Measurements from ENCODE around the gene NFIB.

NFIB gene

DNA sequence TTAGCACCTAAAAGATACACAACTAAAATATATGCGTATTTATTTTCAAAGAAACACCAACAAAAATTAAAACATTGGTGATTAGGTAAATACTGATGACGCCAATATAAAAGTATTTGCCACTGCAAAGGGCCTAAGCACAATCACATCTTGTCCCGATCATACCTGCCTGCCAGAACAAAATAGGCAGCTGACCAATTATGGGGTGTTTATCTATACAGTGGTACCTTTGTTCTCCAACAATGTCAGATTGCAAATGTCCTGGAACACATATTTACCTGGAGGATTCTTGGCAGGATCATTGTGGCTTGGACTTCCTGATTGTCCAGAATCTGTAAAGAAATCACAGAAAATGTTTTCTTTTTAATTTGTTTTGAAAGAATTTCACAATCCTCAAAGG, 134.5 kb downstream of the NFIB start:
- DNase-seq, result no peak

DNA sequence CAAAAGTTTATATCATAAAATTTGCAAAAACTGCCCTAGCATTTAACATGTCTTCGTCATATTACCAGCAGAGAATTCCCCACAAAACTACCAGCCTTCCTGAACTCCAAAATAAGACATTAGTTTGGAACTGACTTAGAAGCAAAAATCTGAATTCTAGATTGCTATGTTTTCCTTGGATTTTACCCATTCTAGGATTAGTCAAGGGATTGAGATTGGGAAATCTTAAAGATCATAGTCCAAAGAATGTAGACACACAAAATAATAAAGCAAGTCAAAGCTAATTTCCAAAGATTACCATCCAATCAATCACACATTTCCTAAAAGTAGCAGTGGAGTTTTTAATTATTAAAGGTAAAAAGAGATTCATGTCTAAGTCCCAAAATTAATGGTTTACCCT, 138.2 kb downstream of the NFIB start:
- DNase-seq, result no peak

- DNase-seq, result no peak
Observed at GRCh38 chr9:14173713-14174112, 140.2 kb downstream of the NFIB start.

DNA sequence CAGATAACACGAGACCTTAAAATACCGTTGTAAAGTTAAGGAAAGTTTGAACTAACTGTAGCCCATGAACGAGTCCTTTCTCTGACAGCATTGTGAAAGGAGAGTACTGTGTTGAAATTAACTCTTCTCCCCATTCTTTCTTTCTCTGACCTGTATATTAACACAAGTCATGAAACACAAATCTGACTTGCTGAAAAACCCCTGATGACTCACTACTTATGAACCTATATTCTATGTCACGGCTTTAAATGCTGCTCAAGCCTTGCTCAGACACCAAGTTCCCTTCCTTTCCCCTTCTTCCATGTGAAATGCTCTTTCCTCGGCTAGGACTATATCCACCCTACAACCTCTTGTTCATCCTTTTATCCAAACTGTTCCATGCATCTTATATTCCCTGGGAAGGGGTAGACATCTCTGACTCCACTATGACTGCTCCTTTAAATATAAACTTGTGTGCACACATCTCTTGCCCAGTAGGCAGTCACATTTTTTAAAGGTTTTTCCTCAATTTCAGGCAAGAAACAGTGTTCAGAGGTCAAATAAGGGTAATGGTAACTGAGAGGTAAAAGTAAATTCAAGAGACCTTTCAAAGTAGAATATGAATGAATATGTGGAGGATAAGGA, 142.9 kb downstream of the NFIB start:
- no peak for DNase-seq

DNA sequence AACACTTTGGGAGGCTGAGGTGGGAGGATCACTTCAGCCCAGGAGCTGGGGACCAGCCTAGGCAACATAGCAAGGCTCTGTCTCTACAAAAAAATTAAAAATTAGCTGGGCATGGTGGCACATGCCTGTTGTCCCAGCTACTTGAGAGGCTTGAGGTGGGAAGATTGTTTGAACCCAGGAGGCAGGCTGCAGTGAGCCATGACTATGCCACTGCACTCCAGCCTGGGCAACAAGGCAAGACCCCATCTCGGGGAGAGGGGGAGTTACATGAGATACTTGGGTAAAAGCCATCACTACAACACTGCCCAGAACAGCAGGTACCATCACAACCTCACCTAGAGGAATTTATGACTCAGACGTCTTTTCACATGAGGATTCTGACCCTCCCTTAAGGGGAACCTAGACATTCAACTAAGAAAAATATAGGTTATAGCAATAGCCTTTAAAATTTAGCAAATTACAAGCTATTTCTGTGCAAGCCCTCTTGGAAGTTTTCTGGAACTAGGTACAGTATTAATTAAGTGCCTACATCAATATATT, 143.5 kb downstream of the NFIB start:
- no peak for DNase-seq

GRCh38 chr9:14168381-14168780, 145.6 kb downstream of the NFIB start:
- no peak for DNase-seq

DNA sequence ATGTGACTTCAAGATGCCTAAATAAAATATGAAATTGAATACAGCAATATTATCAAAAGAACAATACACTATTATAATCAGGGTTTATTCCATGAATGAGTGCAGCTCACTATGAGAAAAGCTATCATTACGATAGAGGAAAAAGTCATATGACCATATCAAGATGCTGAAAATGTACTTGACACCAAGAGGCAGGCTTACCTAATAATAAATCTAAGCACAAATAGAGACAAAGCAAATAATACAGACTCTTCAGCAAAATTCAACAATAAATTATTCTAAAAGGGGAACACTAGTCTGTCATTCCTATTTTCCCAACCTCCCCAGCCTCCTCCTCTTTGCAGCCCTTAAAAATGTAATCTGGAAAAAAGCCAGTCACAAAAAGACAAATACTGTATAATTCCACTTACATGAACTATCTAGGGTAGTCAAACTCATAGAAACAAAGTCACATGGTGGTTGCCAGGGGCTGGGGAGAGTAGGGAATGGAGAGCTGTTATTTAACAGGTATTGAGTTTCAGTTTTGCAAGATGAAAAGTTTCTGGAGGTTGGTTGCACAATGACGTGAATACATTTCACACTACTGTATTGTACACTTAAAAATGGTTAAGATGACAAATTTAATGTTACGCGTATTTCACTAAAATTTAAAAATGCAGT, 148.4 kb downstream of the NFIB start:
- DNase-seq, result no peak

DNA sequence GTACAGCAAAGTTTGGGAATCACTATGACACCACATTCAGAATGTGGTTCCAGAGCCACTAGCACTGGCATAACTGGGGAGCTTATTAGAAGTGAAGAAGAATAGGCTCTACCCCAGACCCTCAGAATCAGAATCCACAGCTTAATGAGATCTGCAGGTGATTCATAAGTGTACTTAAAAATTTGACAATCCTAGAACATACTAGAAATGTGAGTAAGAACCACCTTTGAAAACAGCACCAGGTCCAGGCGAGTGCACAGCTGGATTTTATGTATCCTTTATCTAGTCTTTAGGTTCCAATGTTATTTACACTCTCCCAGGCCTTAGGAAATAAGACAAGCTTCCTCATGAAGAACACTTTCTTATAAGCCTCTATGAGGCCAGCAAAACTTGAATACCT, 149.0 kb downstream of the NFIB start:
- no peak for DNase-seq

DNA sequence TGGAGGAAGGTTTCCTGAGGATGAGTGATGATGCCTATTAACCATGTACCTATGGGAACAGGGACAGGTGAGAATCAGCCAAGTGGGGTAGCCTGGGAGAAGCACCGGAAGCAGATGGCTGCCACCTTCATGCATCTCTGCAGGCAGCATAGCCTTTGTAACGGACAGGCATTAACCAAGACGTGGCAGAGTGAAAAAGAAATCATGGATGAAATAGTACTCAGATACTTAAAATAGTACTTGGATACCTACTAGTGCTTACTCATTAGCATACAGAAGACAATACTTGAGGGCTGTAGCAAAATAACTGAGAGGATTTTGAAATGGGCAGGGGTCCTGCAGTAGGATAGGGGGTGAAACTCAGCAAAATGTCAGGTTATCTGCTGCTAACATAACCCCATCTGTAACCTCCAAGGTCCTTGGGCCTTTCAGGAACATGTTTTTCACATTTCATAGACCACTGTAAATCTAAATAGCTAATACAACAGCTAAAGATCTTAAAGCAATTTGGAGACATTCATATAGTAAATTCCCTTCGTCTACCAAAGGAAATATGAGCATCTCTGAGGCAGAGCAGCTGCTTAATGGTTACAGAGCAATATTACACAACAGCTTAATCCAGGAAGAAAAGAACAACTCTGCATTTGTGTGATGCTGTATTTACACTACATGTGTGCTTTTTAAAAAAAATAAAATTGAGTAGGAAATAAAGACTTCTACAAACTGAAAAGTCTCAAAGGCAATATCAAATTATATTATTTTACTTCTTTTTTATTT, 154.3 kb downstream of the NFIB start:
- no peak for DNase-seq

DNA sequence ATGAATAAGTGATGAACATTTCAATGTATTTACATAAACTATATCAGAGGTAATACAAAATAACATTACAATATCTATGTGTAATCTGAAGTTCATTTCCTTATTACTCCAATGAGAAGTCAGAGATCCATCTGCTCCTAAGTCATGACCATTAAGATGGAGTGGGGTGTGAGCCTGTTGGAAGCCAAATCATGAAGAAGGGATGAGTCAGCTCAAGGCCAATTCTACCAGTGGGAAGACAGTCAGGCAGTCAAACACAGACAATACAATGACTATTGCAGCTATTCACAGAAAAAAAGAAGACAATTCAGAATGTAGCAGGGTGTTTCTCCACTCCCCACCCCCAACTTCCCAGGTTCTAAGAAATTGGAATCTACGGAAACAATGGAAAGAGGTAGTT, 155.0 kb downstream of the NFIB start:
- no peak for DNase-seq

- DNase-seq, result no peak
Observed at GRCh38 chr9:14158136-14158813, 155.7 kb downstream of the NFIB start.

DNA sequence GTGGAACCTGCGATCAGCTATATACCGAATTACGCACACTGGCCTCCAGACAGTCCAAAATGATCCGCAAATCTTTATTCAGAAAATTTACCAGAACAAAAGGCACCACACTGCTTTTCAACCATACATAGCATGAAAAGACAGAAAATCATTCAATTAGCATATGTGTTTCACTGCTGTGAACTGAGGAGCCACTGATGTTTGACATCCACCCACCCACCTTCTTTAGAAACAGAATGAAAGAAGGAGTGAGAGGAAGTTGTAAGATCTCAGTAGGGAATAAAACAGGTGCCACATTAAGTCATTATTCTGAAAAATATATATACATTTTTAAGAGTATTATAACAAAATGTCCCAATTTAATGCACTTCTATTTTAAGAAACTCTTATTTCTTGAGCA, 156.8 kb downstream of the NFIB start:
- DNase-seq, result no peak

DNA sequence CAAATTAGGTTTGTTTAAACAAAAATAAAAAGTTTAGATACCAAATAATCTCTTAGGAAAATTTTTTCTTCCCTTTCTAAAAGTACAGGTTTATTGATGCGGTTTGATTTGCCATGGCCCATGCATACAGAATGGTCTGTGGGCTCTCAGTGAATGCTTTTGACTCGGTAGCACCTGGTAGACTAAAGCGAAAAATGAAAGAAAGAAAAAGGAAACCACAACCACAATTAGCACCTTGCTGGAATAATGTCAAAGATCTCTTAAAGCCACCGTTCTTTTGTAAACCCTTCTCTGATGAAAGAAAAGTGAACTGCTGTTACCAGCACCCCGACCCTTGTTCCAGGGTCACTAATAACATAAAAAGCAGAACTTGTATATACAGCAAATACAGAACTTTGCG, 157.9 kb downstream of the NFIB start:
- DNase-seq, result no peak

DNA sequence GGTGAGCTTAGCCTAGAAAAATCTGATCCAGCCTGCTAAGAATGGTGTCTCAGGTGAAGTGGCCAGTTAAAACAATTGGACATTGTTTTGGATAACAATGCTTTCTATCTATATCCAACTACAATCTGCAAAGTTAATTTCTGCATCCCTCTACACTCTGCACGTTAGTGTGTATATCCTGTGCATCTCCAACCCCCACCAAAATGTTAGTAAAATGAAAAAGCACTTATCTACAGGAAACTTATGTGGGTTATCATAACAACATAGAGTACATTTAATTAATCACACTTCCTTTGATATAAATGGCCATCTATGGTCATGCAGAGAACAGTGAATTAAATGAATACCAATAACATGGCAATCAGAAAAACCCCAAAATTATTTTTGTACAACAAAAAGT, 158.7 kb downstream of the NFIB start:
- no peak for DNase-seq

GRCh38 chr9:14153310-14153720, 160.6 kb downstream of the NFIB start:
- no peak for DNase-seq

DNA sequence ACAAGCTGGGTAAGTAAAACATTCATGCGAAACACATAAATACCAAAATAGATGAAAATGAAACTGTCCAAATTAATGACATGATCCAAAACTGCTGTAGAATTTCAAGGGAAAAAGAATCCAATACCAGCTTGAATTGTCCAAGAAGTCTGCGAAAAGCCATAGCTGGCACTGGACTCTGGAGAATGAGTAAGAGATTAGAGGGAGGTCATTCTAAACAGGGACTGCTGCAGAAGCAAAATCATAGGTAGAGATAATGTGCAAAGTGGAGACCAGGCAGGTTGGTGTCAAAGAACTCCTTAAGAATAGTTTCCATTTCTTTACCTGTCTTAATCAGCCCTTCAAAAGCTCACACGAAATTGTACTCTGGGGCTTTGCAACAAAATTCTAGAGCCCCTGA, 162.5 kb downstream of the NFIB start:
- no peak for DNase-seq

- DNase-seq, result no peak
Observed at GRCh38 chr9:14148501-14149103, 165.3 kb downstream of the NFIB start.

DNA sequence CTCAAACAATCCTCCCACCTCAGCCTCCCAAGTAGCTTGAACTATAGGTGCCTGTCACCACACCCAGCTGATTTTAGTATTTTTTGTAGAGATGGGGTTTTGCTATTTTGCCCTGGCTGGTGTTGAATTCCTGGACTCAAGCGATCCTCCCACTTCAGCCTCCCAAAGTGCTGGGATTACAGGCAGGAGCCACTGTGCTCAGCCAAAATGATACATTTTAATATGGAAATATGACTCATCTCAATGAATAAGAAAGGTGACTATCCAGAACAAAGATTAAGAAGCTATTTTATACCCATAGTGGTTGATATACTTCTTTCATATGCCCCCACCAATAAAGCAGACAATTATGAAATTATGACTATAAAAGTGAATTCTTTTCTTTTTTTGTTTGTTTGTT, 166.2 kb downstream of the NFIB start:
- DNase-seq, result no peak

DNA sequence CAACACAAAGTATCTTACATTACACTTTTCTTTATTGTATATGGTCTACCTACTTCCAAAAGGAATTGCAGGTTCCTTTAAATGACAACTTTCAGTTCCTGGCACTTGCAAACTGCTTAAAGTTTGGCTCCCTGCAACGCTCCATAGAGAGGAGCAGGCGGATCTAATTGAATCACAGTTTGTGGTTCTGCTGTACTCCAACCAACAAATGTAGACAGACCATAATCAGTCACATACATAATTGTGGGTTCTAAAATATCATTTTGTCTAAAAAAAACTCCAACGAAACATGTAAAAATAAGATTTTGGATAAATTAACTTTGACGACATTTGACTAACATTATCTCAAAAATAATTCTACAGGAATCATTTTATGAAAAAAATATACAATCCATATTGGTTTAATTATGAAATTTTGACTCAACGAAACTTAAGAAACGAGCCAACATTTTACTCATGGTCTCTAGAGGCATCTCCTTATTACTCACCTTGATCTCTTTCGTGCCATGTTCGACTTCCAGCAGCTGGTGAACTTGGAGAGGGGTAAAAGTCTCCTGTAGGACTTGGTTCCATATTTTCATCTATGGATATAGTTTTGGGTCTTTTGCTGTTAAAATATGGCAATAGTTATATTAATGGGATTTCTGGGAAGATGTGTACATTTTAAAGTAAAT, 167.6 kb downstream of the NFIB start:
- DNase-seq, result no peak

DNA sequence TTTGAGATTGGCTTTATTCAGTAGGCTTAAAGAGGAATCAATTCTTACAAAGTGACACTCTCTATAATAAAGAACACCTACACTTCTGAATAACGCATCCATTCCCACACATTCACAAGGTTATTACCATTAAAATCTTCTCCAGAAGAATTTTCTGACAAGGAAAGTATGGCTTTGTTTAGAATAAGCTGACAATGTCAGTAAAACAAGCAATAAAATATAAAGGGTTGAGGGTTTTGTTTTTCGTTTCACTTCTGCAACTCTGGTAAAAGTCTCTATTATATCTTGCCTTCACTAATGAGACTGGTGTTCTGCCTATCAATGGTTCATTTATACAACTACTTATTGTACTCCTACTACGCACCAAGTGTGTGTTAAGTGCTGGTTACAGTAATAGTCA, 169.7 kb downstream of the NFIB start:
- no peak for DNase-seq

DNA sequence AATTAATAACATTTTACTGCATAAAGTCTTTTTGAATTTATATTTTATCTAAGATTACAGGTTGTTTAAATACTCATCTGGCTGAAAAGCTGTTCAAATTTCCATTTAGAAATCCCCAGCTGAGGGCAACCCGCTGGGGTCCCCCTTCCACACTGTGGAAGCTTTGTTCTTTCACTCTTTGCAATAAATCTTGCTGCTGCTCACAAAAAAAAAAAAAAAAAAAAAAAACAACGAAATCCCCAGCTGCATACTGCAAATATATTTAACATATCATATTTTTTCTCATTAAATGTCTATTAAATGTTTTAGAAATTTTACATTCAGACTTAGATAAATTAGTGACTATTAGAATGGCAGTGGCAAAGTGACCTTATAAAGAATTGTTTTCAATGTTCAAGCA, 172.2 kb downstream of the NFIB start:
- no peak for DNase-seq

GRCh38 chr9:14140096-14140697, 173.7 kb downstream of the NFIB start:
- no peak for DNase-seq
